Parathyroid adenoma (tissue), 2 donors: ENCODE data around the gene RBM18.

Experiments used
- H2AFZ ChIP-seq: fragments of 300-600 bp; sonication (generic); one replicate; pipeline ENCODE4 v1.7.0; 2017; ENCODE audit warnings: antibody characterized with exemption, mild to moderate bottlenecking
- H3K27ac ChIP-seq: fragments of 300-600 bp; sonication (generic); one replicate; pipeline ENCODE4 v1.7.0; 2017
- H3K27me3 ChIP-seq: fragments of 300-600 bp; sonication (generic); one replicate; pipeline ENCODE4 v1.7.0; 2017; ENCODE audit warnings: low read length; ENCODE audit not compliant: control insufficient read depth, insufficient read depth
- H3K36me3 ChIP-seq: fragments of 300-600 bp; sonication (generic); one replicate; pipeline ENCODE4 v1.7.0; 2017; ENCODE audit warnings: low read length; ENCODE audit not compliant: control insufficient read depth, insufficient read depth
- H3K4me1 ChIP-seq: fragments of 300-600 bp; sonication (generic); one replicate; pipeline ENCODE4 v1.7.0; 2017; ENCODE audit warnings: control low read depth
- H3K4me2 ChIP-seq: fragments of 300-600 bp; sonication (generic); one replicate; pipeline ENCODE4 v1.7.0; 2017; ENCODE audit warnings: low read length
- H3K4me3 ChIP-seq: fragments of 300-600 bp; sonication (generic); one replicate; pipeline ENCODE4 v1.7.0; 2017; ENCODE audit warnings: low read depth, low read length
- H3K79me2 ChIP-seq: fragments of 300-600 bp; sonication (generic); one replicate; pipeline ENCODE4 v1.7.0; 2017; ENCODE audit warnings: control low read depth
- H3K9ac ChIP-seq: fragments of 300-600 bp; sonication (generic); one replicate; pipeline ENCODE4 v1.7.0; 2017; ENCODE audit warnings: mild to moderate bottlenecking
- H3K9me3 ChIP-seq: fragments of 300-600 bp; sonication (generic); one replicate; pipeline ENCODE4 v1.7.0; 2017; ENCODE audit warnings: low read length; ENCODE audit not compliant: control insufficient read depth
- TF ChIP-seq, protein P1 (sequence below): fragments of 300-600 bp; sonication (generic); IDR thresholded peaks from one replicate; pipeline ENCODE4 v1.7.0; 2017; ENCODE audit warnings: antibody characterized with exemption, mild to moderate bottlenecking
- donor health status: primary hyperparathyroidism.

The RBM18 gene

DNA sequence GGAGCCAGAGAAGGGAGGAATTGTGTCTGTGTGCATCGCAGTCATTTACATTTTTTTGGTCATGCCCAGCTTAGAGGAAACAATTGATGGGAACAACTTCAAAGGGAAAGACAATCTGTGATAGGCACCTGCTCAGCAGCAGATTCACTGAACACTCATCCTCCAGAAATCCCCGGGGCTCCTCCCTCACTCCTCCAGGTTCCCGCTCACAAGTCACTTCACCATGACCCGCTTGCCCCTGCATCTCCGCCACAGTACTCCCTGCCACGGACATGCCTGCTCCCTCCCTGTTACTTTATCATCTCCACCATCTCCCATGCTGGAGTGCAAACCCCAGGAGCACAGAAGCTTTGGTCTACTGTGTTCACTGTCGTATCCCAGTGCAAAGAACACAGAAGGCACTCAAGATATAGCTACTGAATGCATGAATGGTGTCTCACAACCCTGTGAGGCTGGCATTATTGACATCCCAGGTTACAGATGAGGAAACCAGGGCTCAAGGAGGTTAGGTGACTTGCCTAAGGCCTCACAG is 52.1 kb downstream of the RBM18 start:
- H3K4me2 ChIP-seq = no peak overlapping the region
- no peak overlapping the region for H3K4me3 ChIP-seq
- H3K4me1 ChIP-seq = no peaks in the 10 kb centered on the region
- H3K9ac ChIP-seq = no peak overlapping the region
- H3K36me3 ChIP-seq = no peaks in the 10 kb centered on the region
- TF ChIP-seq, protein P1, sequence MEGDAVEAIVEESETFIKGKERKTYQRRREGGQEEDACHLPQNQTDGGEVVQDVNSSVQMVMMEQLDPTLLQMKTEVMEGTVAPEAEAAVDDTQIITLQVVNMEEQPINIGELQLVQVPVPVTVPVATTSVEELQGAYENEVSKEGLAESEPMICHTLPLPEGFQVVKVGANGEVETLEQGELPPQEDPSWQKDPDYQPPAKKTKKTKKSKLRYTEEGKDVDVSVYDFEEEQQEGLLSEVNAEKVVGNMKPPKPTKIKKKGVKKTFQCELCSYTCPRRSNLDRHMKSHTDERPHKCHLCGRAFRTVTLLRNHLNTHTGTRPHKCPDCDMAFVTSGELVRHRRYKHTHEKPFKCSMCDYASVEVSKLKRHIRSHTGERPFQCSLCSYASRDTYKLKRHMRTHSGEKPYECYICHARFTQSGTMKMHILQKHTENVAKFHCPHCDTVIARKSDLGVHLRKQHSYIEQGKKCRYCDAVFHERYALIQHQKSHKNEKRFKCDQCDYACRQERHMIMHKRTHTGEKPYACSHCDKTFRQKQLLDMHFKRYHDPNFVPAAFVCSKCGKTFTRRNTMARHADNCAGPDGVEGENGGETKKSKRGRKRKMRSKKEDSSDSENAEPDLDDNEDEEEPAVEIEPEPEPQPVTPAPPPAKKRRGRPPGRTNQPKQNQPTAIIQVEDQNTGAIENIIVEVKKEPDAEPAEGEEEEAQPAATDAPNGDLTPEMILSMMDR = no peak
- H3K9me3 ChIP-seq = no peaks in the 10 kb centered on the region
- no peak overlapping the region for H3K27ac ChIP-seq
- no peaks in the 10 kb centered on the region for H3K27me3 ChIP-seq
- no peak overlapping the region for H2AFZ ChIP-seq
- H3K79me2 ChIP-seq = no peaks in the 10 kb centered on the region

DNA sequence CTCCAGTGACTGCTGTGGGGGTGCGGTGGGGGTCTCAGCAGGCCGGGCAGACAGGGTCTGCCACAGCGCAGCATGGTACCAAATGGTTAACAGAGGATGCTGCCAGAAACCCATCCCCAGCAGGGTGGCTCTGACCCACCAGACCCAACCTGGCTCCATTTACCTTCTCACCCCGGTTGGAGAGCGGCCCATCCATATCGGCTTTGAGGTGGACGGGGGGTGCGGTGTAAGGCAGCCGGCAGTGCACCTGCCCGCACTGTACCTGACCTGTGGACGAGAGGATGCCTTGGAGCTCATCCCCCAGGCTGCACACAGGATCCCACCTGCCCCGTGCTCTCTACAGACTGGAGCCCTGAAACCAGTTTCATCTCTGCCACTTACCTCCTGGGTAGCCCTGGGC is 55.2 kb downstream of the RBM18 start:
- TF ChIP-seq, protein P1 = no peak
- Histone ChIP-seq H3K9ac (no peak overlapping the region), H3K9me3 (no peaks in the 10 kb centered on the region), H3K27ac (no peak overlapping the region), H3K36me3 (no peaks in the 10 kb centered on the region), H3K79me2 (no peaks in the 10 kb centered on the region), H2AFZ (no peak overlapping the region), H3K27me3 (no peaks in the 10 kb centered on the region), H3K4me2 (no peak overlapping the region), H3K4me1 (no peaks in the 10 kb centered on the region), H3K4me3 (no peak overlapping the region)

DNA sequence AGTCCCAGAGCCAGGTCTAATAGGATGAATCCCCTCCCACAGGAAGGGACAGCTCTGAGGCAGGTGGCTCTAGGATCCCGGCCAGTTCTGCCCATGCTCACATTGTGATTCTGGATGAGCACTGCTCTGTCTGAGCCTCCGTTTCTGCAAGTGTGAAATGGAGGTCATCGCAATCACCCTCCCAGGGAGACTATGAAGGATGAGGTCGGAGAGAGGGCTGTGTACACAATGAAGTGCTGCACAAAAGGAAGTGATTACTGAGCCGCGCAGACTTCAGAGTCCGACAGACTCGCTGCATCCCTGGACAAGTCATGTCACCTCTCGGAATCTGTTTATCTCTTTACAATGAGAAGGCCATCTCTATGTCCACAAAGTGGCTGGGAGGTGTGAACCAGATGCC is 57.5 kb downstream of the RBM18 start:
- no peak overlapping the region for H3K27ac ChIP-seq

DNA sequence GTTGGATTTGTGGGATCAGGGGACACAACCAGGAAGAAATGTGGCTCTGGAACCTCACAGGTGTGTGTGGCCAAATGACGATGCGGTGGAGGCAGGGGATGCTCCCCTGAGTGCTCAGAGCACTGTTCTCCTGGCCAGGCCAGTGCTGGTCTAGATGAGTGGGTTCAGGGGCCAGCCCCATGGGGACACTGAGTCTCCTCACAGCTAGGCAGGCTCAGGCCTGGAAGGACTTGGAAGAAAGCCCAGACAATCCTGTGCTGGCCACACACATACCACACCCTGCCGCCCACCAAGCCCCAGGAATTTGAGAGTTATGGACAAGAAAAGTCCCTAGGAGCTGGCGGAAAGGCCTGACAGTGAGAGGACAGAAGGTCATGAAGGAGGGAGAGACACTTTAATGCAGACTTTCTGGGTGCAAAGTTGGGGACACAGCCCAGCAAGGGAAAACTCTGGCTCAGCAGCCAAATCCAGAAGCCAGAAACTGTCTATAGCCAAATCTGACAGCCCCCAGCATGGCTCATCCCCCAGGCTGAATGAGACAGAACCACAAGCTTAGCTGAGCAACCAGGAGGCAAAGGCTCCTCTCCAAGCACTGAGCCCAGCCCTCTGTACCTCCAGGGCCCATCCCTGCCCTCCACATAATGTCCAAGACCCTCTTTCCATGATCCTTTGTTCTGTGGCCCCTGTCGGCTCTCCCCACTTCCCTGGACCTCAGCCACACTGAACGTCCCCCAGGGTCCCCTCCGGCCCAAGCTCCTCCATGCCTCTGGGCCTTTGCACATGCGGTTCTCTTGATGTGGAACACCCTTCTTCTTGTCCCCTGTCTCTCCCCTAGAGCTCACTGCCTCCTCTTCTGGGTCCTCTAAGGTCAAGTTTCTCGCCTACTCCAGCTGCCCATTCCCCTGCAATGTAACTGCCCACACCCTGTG is 58.3 kb downstream of the RBM18 start:
- Histone ChIP-seq H3K36me3 (no peaks in the 10 kb centered on the region), H2AFZ (no peak overlapping the region), H3K4me3 (no peak overlapping the region), H3K27me3 (no peaks in the 10 kb centered on the region), H3K4me1 (no peaks in the 10 kb centered on the region), H3K9me3 (no peaks in the 10 kb centered on the region), H3K27ac (no peak overlapping the region), H3K79me2 (no peaks in the 10 kb centered on the region), H3K9ac (no peak overlapping the region), H3K4me2 (no peak overlapping the region)
- TF ChIP-seq, protein P1 = no peak

More for the DNA sequence above, 57.5 kb downstream of the RBM18 start:
- Histone ChIP-seq H2AFZ (no peak overlapping the region), H3K9ac (no peak overlapping the region), H3K36me3 (no peaks in the 10 kb centered on the region), H3K9me3 (no peaks in the 10 kb centered on the region), H3K79me2 (no peaks in the 10 kb centered on the region), H3K4me3 (no peak overlapping the region), H3K4me1 (no peaks in the 10 kb centered on the region), H3K27me3 (no peaks in the 10 kb centered on the region), H3K4me2 (no peak overlapping the region)
- TF ChIP-seq, protein P1 = no peak
